H1 (cell line): ENCODE measurements around the gene KLHL30. TPM values are rescaled to one million over a fixed set of nuclear protein-coding genes. Genes with fewer than 3 reads are reported as not detected.

Experiments used
- CTCF ChIA-PET: fragments of 300-600 bp; sonication (Branson Sonifier 250); formaldehyde crosslinking; loops from one replicate; lab custom pipeline; 2021; ENCODE audit not compliant: partially characterized antibody; lab: Charles Lee
- POLR2A ChIA-PET: fragments of 300-600 bp; sonication (Branson Sonifier 250); formaldehyde crosslinking; loops from one replicate; lab custom pipeline; 2021; ENCODE audit warnings: inconsistent platforms; ENCODE audit not compliant: partially characterized antibody; lab: Charles Lee
- DNase-seq, 2 experiments: peaks; one replicate each; pipeline versions ENCODE4 v3.0.0 to v3.0.0-alpha.2; 2010 to 2022; ENCODE audit warnings: low spot score in 2 of 2, low read depth in 1 of 2, mixed read lengths in 1 of 2
- FAIRE-seq: peaks from 2 replicates; lab custom pipeline; 2011; peaks lifted over from hg19 to GRCh38; lab: Jason Lieb, UNC
- H2AFZ ChIP-seq: 2 replicates; pipeline ENCODE4 v1.8.1; 2012; ENCODE audit warnings: low read length, inconsistent platforms
- H2AK5ac ChIP-seq: 2 replicates; pipeline ENCODE4 v1.6.1; 2013; ENCODE audit warnings: low read depth, low read length
- H2BK120ac ChIP-seq: replicated peaks from 2 replicates; pipeline ENCODE3; 2013; ENCODE audit warnings: low read depth, low read length, inconsistent platforms
- H2BK12ac ChIP-seq: 2 replicates; pipeline ENCODE4 v1.6.1; 2013; ENCODE audit warnings: low read depth, low read length
- H2BK15ac ChIP-seq: 2 replicates; pipeline ENCODE4 v1.6.1; 2013; ENCODE audit warnings: low read length
- H2BK20ac ChIP-seq: 2 replicates; pipeline ENCODE4 v1.6.1; 2013; ENCODE audit warnings: low read length
- H2BK5ac ChIP-seq: 2 replicates; pipeline ENCODE4 v1.6.1; 2013; ENCODE audit warnings: low read depth, low read length
- H3K14ac ChIP-seq: 2 replicates; pipeline ENCODE4 v1.6.1; 2013; ENCODE audit warnings: inconsistent platforms; ENCODE audit not compliant: insufficient read length
- H3K18ac ChIP-seq: 2 replicates; pipeline ENCODE4 v1.6.1; 2013; ENCODE audit warnings: low read length; ENCODE audit errors: extremely low read depth
- H3K23ac ChIP-seq: 2 replicates; pipeline ENCODE4 v1.6.1; 2013; ENCODE audit warnings: inconsistent platforms; ENCODE audit not compliant: insufficient read length
- H3K23me2 ChIP-seq: 2 replicates; pipeline ENCODE4 v1.6.1; 2013; ENCODE audit warnings: low read depth, low read length
- H3K27ac ChIP-seq: 2 replicates; pipeline ENCODE4 v1.6.1; 2011; ENCODE audit warnings: low read depth, low read length, inconsistent platforms
- H3K27me3 ChIP-seq, 4 experiments: replicated peaks in 1 of 4; 1 replicate in 1 of 4; 2 replicates in 3 of 4; pipeline versions ENCODE4 v1.6.1 to v1.8.1; 2011 to 2013; ENCODE audit warnings: low read length in 3 of 4, mild to moderate bottlenecking in 3 of 4, inconsistent platforms in 2 of 4, mixed read lengths in 2 of 4, moderate library complexity in 1 of 4; ENCODE audit not compliant: control insufficient read depth in 3 of 4, insufficient read depth in 3 of 4; ENCODE audit errors: extremely low read depth in 1 of 4
- H3K36me3 ChIP-seq, 4 experiments: 2 replicates each; pipeline versions ENCODE4 v1.6.1 to v1.8.1; 2011 to 2013; ENCODE audit warnings: mild to moderate bottlenecking in 4 of 4, low read length in 3 of 4, moderate library complexity in 2 of 4, control low read depth in 1 of 4, inconsistent platforms in 1 of 4; ENCODE audit not compliant: insufficient read depth in 4 of 4, control insufficient read depth in 2 of 4
- H3K4ac ChIP-seq: replicated peaks from 2 replicates; pipeline ENCODE3; 2013; ENCODE audit warnings: low read length, low read depth, mixed read lengths, inconsistent platforms; ENCODE audit not compliant: insufficient read length
- H3K4me1 ChIP-seq, 4 experiments: replicated peaks in 1 of 4; 1 replicate in 1 of 4; 2 replicates in 3 of 4; pipeline versions ENCODE4 v1.6.1 to v1.8.1; 2011 to 2013; ENCODE audit warnings: low read length in 3 of 4, inconsistent platforms in 2 of 4, mixed read lengths in 1 of 4; ENCODE audit not compliant: insufficient read depth in 4 of 4, control insufficient read depth in 3 of 4
- H3K4me2 ChIP-seq, 2 experiments: 2 replicates each; pipeline versions ENCODE4 v1.6.1 to v1.8.1; 2011 to 2013; ENCODE audit warnings: low read depth in 2 of 2, low read length in 2 of 2, control low read depth in 1 of 2, inconsistent platforms in 1 of 2, mild to moderate bottlenecking in 1 of 2; ENCODE audit not compliant: insufficient read depth in 1 of 2
- H3K4me3 ChIP-seq, 4 experiments: fragments of 200-600, 300-600 bp in 1 of 4; sonication (generic), shearing (Covaris generic), sonication (Bioruptor Twin) in 1 of 4; 2 replicates each; pipeline versions ENCODE4 v1.5.1 to v1.8.1; 2011 to 2016; ENCODE audit warnings: low read length in 4 of 4, low read depth in 3 of 4, control low read depth in 2 of 4, inconsistent platforms in 2 of 4, mild to moderate bottlenecking in 2 of 4, mixed read lengths in 1 of 4, moderate library complexity in 1 of 4; ENCODE audit not compliant: insufficient read depth in 2 of 4; ENCODE audit errors: extremely low read depth in 1 of 4
- H3K56ac ChIP-seq: replicated peaks from 2 replicates; pipeline ENCODE3; 2013; ENCODE audit warnings: low read depth, mild to moderate bottlenecking, mixed read lengths, low read length, inconsistent platforms; ENCODE audit not compliant: insufficient read length
- H3K79me1 ChIP-seq: 2 replicates; pipeline ENCODE4 v1.6.1; 2013; ENCODE audit warnings: low read depth, low read length, control low read depth
- H3K79me2 ChIP-seq, 2 experiments: 2 replicates each; pipeline versions ENCODE4 v1.6.1 to v1.8.1; 2012 to 2013; ENCODE audit warnings: low read length in 2 of 2, mild to moderate bottlenecking in 2 of 2, inconsistent platforms in 1 of 2; ENCODE audit not compliant: insufficient read depth in 2 of 2, control insufficient read depth in 1 of 2
- H3K9ac ChIP-seq, 4 experiments: replicated peaks in 1 of 4; 1 replicate in 1 of 4; 2 replicates in 3 of 4; pipeline versions ENCODE4 v1.6.1 to v1.8.1; 2011 to 2013; ENCODE audit warnings: low read depth in 3 of 4, low read length in 3 of 4, control low read depth in 2 of 4, mild to moderate bottlenecking in 2 of 4, moderate library complexity in 2 of 4, inconsistent platforms in 1 of 4; ENCODE audit errors: extremely low read depth in 1 of 4
- H3K9me3 ChIP-seq, 2 experiments: 2 replicates each; pipeline versions ENCODE4 v1.6.1 to v1.8.1; 2012 to 2013; ENCODE audit warnings: mild to moderate bottlenecking in 2 of 2, moderate library complexity in 2 of 2, control low read depth in 1 of 2, inconsistent platforms in 1 of 2, low read depth in 1 of 2, low read length in 1 of 2, mixed read lengths in 1 of 2; ENCODE audit not compliant: insufficient read depth in 2 of 2
- H4K20me1 ChIP-seq, 2 experiments: replicated peaks in 1 of 2; 2 replicates each; pipeline versions ENCODE3 to v1.8.1; 2011 to 2013; ENCODE audit warnings: inconsistent platforms in 2 of 2, low read length in 2 of 2, mild to moderate bottlenecking in 1 of 2; ENCODE audit not compliant: insufficient read depth in 2 of 2, control insufficient read depth in 1 of 2
- H4K5ac ChIP-seq: 2 replicates; pipeline ENCODE4 v1.6.1; 2013; ENCODE audit warnings: low read length, low read depth, mixed read lengths, inconsistent platforms; ENCODE audit not compliant: insufficient read length
- H4K8ac ChIP-seq: 2 replicates; pipeline ENCODE4 v1.8.0; 2013; ENCODE audit warnings: mild to moderate bottlenecking, moderate library complexity, low read length, inconsistent platforms; ENCODE audit not compliant: insufficient read depth; ENCODE audit errors: extremely low read depth
- H4K91ac ChIP-seq: replicated peaks from 2 replicates; pipeline ENCODE3; 2013; ENCODE audit warnings: low read length, mixed read lengths, inconsistent platforms; ENCODE audit not compliant: insufficient read length
- ASH2L ChIP-seq: fragments of 200-600, 300-600 bp; sonication (generic); IDR thresholded peaks from one replicate; pipeline ENCODE4 v1.7.1; 2017; ENCODE audit warnings: low read length
- ATF3 ChIP-seq: IDR thresholded peaks from 2 replicates; pipeline ENCODE4 v1.6.1; 2011; ENCODE audit warnings: low read depth, mild to moderate bottlenecking, low read length; ENCODE audit not compliant: insufficient read depth
- KDM4A ChIP-seq: IDR thresholded peaks from one replicate; pipeline ENCODE4 v1.7.1; 2012; ENCODE audit warnings: low read depth, mild to moderate bottlenecking, moderate library complexity, low read length, inconsistent platforms; ENCODE audit not compliant: severe bottlenecking
- KDM5A ChIP-seq: fragments of 200-600 bp; IDR thresholded peaks from 2 replicates; pipeline ENCODE4 v1.7.1; 2012; ENCODE audit warnings: mild to moderate bottlenecking, low read length, inconsistent platforms, mixed read lengths
- NRF1 ChIP-seq: IDR thresholded peaks from 2 replicates; pipeline ENCODE4 v1.6.1; 2011; ENCODE audit warnings: mild to moderate bottlenecking, low read depth, low read length, improper control_type of control experiment
- RNF2 ChIP-seq: fragments of 200-900, 300-1000 bp; sonication (generic); IDR thresholded peaks from 2 replicates; pipeline ENCODE4 v1.7.1; 2016; ENCODE audit warnings: borderline replicate concordance, low read depth, mild to moderate bottlenecking, antibody characterized with exemption, low read length; ENCODE audit not compliant: poor library complexity, severe bottlenecking; ENCODE audit errors: missing control alignments
- SAP30 ChIP-seq: fragments of 300-600 bp; sonication (generic); IDR thresholded peaks from 2 replicates; pipeline ENCODE4 v1.7.1; 2012; ENCODE audit warnings: low read length, moderate library complexity, mild to moderate bottlenecking, inconsistent platforms; ENCODE audit not compliant: insufficient read depth, insufficient replicate concordance
- SIN3A ChIP-seq, 2 experiments: IDR thresholded peaks in 1 of 2; conservative IDR thresholded peaks in 1 of 2; 2 replicates each; pipeline ENCODE4 v1.6.1; 2011 to 2012; ENCODE audit warnings: low read length in 2 of 2, improper control_type of control experiment in 1 of 2, low read depth in 1 of 2, mild to moderate bottlenecking in 1 of 2
- SIX5 ChIP-seq: IDR thresholded peaks from 2 replicates; pipeline ENCODE4 v1.6.1; 2011; ENCODE audit warnings: mild to moderate bottlenecking, low read depth, low read length
- SUZ12 ChIP-seq: fragments of 200-600 bp; sonication (generic); IDR thresholded peaks from 2 replicates; pipeline ENCODE4 v1.6.1; 2012; ENCODE audit warnings: mild to moderate bottlenecking, inconsistent platforms, low read length, moderate library complexity, mixed read lengths
- WGBS, 2 experiments: shearing (Covaris generic) in 1 of 2; methylation state at CpG; one replicate each; pipeline versions ENCODE4 v1.1.6 to v1.1.7; 2013 to 2015; ENCODE audit warnings: low lambda C conversion rate in 2 of 2, mixed read lengths in 2 of 2, inconsistent platforms in 1 of 2, low coverage in 1 of 2, missing lambda C conversion rate in 1 of 2; ENCODE audit not compliant: insufficient replicate concordance in 2 of 2, insufficient coverage in 1 of 2, insufficient read length in 1 of 2; ENCODE audit errors: extremely low coverage in 1 of 2, missing lambda C conversion rate in 1 of 2; 5-methylcytosine and 5-hydroxymethylcytosine counted together
- polyA plus RNA-seq, 7 experiments: library from polyadenylated mRNA; depleted of rRNA in 3 of 7; stranded (reverse) in 5 of 7; unstranded in 2 of 7; fragments of >200 nt in 5 of 7; fragments of 200-250 nt in 2 of 7; gene quantifications; 1 replicate in 5 of 7; 2 replicates in 1 of 7; 4 replicates in 1 of 7; pipeline versions ENCODE4 v1.2.1 to v1.2.3, GENCODE V29; 2011 to 2013; ENCODE audit warnings: missing spikeins in 2 of 7, mixed read lengths in 2 of 7
- total RNA-seq: library from RNA; stranded (reverse); fragmentation: NEBNext Ultra II Directional; extraction: Animal tissue kit (Norgen Biotek cat#: 25700); gene quantifications from 2 replicates; pipeline ENCODE4 v1.2.1, GENCODE V29; 2021

Gene KLHL30
- total and polyA plus RNA-seq, 2 of the 8 experiments (the other 6 are each of a cell fraction or from before 2014, with no cell fraction given) = not detected

- H4K20me1 ChIP-seq = peaks cover 0 to 3% of the 10 kb centered on the region in 2 experiments
- ChIA-PET POLR2A (no interaction called here), CTCF (interaction anchor here (1.4 to 3.0 kb wide), 6 partner anchors 12 to 40 kb away, joined by 5 to 27 read pairs (median 8); partner anchors contain the start of gene KLHL30)
- H2BK5ac ChIP-seq = no peak overlapping the region
- H3K56ac ChIP-seq = no peak overlapping the region
- no peak overlapping the region for H4K91ac ChIP-seq
- peaks cover 14% of the 10 kb centered on the region; the same call in 1 of the 2 replicates for H3K23me2 ChIP-seq
- no peak overlapping the region for H2AK5ac ChIP-seq
- H3K4me3 ChIP-seq = no peak overlapping the region
- H3K18ac ChIP-seq = no peak overlapping the region; the same call in 1 of the 2 replicates
- no peak overlapping the region for H2AFZ ChIP-seq
- no peak overlapping the region for H3K4ac ChIP-seq
- H3K14ac ChIP-seq = no peak overlapping the region
- no peak overlapping the region for H4K5ac ChIP-seq
- peaks cover 0 to 5% of the 10 kb centered on the region in 2 experiments; a peak in 1 of 4 replicates for H3K9me3 ChIP-seq
- WGBS, 2 experiments = 88% methylated on average over 12 of the region's 15 CpGs; no CpG with 5 or more reads in 1 of the 2 experiments
- no peaks in the 10 kb centered on the region for H3K36me3 ChIP-seq
- TF ChIP-seq NRF1 (no peak), KDM5A (no peak), ATF3 (no peak), KDM4A (no peak), SAP30 (no peak), ASH2L (no peak), SIN3A (conservative IDR thresholded peaks at IDR 0.05 in 1 of 2, IDR thresholded peaks at IDR 0.05 in 1 of 2; ENCODE audit: low read depth in 1 of 2, low read length in 2 of 2) (no peak), SUZ12 (no peak), RNF2 (no peak), SIX5 (no peak)
- no peaks in the 10 kb centered on the region; a peak in 1 of 7 replicates for H3K27me3 ChIP-seq
- H2BK15ac ChIP-seq = peak overlapping the region; percentile 61; the same call in 1 of the 2 replicates
- H2BK12ac ChIP-seq = no peak overlapping the region; the same call in 1 of the 2 replicates
- no peaks in the 10 kb centered on the region for H3K79me2 ChIP-seq
- H2BK120ac ChIP-seq = no peak overlapping the region
- no peak overlapping the region for H3K23ac ChIP-seq
- peak overlapping the region; percentile 29; the same call in 1 of the 2 replicates for H4K8ac ChIP-seq
- H3K9ac ChIP-seq = no peak overlapping the region
- H3K27ac ChIP-seq = no peak overlapping the region
- FAIRE-seq (no peak), DNase-seq (no peak)
- H3K79me1 ChIP-seq = no peaks in the 10 kb centered on the region
- H3K4me2 ChIP-seq = no peak overlapping the region; a peak in 1 of 4 replicates
- no peak overlapping the region for H2BK20ac ChIP-seq
- H3K4me1 ChIP-seq = peaks cover 0 to 6% (median 2%) of the 10 kb centered on the region in 4 experiments; a peak in 3 of 7 replicates
These were observed 18.6 kb upstream of the KLHL30 start for GRCh38 chr2:238119756-238120462.
